GM12873 (cell line): ENCODE measurements around the gene FLRT1.

ENCODE experiments used
- CTCF ChIP-seq: IDR thresholded peaks from 2 replicates; pipeline ENCODE4 v1.5.1; 2012; ENCODE audit warnings: low read depth, mild to moderate bottlenecking, moderate library complexity, low read length, control low read depth; ENCODE audit not compliant: insufficient read depth; ENCODE audit errors: missing control alignments

Gene FLRT1

GRCh38 chr11:64063777-64064176 lies 28.0 kb downstream of the FLRT1 start:
- TF ChIP-seq CTCF = no peak

GRCh38 chr11:64064374-64065140 lies 28.8 kb downstream of the FLRT1 start:
- no peak for TF ChIP-seq CTCF

- no peak for TF ChIP-seq CTCF
These were observed 29.4 kb downstream of the FLRT1 start for GRCh38 chr11:64065141-64065465.

- no peak for TF ChIP-seq CTCF
These were observed 30.0 kb downstream of the FLRT1 start for GRCh38 chr11:64065712-64066111.

GRCh38 chr11:64067230-64067993 lies 31.7 kb downstream of the FLRT1 start:
- TF ChIP-seq CTCF = no peak

GRCh38 chr11:64068705-64069400 lies 33.1 kb downstream of the FLRT1 start:
- no peak for TF ChIP-seq CTCF
